Neural crest cell (in vitro differentiated cells): Measurements from ENCODE around the gene SYTL5. TPM values are rescaled to one million over a fixed set of nuclear protein-coding genes. Genes with fewer than 3 reads are reported as not detected.

ENCODE experiments used
- DNase-seq: peaks from one replicate; pipeline ENCODE4 v3.0.0; 2021; ENCODE audit warnings: low read depth, mixed read lengths, low spot score
- H3K27ac Mint-ChIP-seq: one replicate; pipeline ENCODE4 v1.8.0; 2021; ENCODE audit warnings: mild to moderate bottlenecking, mixed read lengths; ENCODE audit not compliant: unreplicated experiment
- H3K27me3 Mint-ChIP-seq: 2 replicates; pipeline ENCODE4 v1.8.0; 2021; ENCODE audit warnings: low read depth, mild to moderate bottlenecking, mixed read lengths
- H3K36me3 Mint-ChIP-seq: 2 replicates; pipeline ENCODE4 v1.8.0; 2021; ENCODE audit warnings: low read depth, mild to moderate bottlenecking, mixed read lengths
- H3K4me1 Mint-ChIP-seq: 2 replicates; pipeline ENCODE4 v1.8.0; 2021; ENCODE audit warnings: mixed read lengths
- H3K4me3 Mint-ChIP-seq: one replicate; pipeline ENCODE4 v1.8.0; 2021; ENCODE audit warnings: mild to moderate bottlenecking, mixed read lengths
- H3K9me3 Mint-ChIP-seq: 2 replicates; pipeline ENCODE4 v1.8.0; 2021; ENCODE audit warnings: mixed read lengths
- CTCF ChIP-seq: fragments of 200-600 bp; sonication (generic); conservative IDR thresholded peaks from 2 replicates; pipeline ENCODE4 v1.5.0; 2021; ENCODE audit warnings: antibody characterized with exemption, mild to moderate bottlenecking
- long read RNA-seq: library from polyadenylated mRNA; unstranded; transcript quantifications from one replicate; pipeline ENCODE4 v2.0.0, GENCODE V29; 2020
- total RNA-seq: library from RNA; stranded (reverse); gene quantifications from 2 replicates; pipeline ENCODE4 v1.2.1, GENCODE V29; 2021

Gene SYTL5
- total RNA-seq, result 0.05 TPM in 1 of 2 replicates, not detected in the other
- long read RNA-seq, result 0 reads

- Mint-ChIP-seq H3K27me3 (no peaks in the 10 kb centered on the region), H3K36me3 (peaks cover 6% of the 10 kb centered on the region), H3K27ac (no peak within 1 kb of the TSS), H3K9me3 (peaks cover 19% of the 10 kb centered on the region), H3K4me3 (no peak within 1 kb of the TSS), H3K4me1 (no peaks in the 10 kb centered on the region)
- TF ChIP-seq CTCF, result no peak
- no peak for DNase-seq
Measured at GRCh38 chrX:38006291-38006690, at the start of gene SYTL5. Gene SYTL5, plus strand, starts transcription at chrX:38006553. Its CDS starts 27,337 bp downstream, at chrX:38033890.

GRCh38 chrX:37958525-37959211 is 47.7 kb upstream of the SYTL5 start:
- H3K4me1 Mint-ChIP-seq, result no peaks in the 10 kb centered on the region
- no peaks in the 10 kb centered on the region for H3K36me3 Mint-ChIP-seq
- DNase-seq, result no peak
- H3K9me3 Mint-ChIP-seq, result peaks cover 6% of the 10 kb centered on the region
- no peak for TF ChIP-seq CTCF
- H3K27me3 Mint-ChIP-seq, result no peaks in the 10 kb centered on the region
- no peak overlapping the region for H3K4me3 Mint-ChIP-seq
- H3K27ac Mint-ChIP-seq, result no peak overlapping the region

- no peaks in the 10 kb centered on the region for H3K4me1 Mint-ChIP-seq
- no peaks in the 10 kb centered on the region for H3K36me3 Mint-ChIP-seq
- no peak for TF ChIP-seq CTCF
- DNase-seq, result no peak
- H3K27me3 Mint-ChIP-seq, result no peaks in the 10 kb centered on the region
- H3K9me3 Mint-ChIP-seq, result peaks cover 6% of the 10 kb centered on the region
- no peak overlapping the region for H3K4me3 Mint-ChIP-seq
- no peak overlapping the region for H3K27ac Mint-ChIP-seq
Measured at GRCh38 chrX:37959212-37960021, 46.9 kb upstream of the SYTL5 start.

GRCh38 chrX:37961118-37961517 is 45.2 kb upstream of the SYTL5 start:
- Mint-ChIP-seq H3K4me3 (no peak overlapping the region), H3K27me3 (no peaks in the 10 kb centered on the region), H3K27ac (no peak overlapping the region), H3K36me3 (no peaks in the 10 kb centered on the region), H3K9me3 (peaks cover 6% of the 10 kb centered on the region), H3K4me1 (no peaks in the 10 kb centered on the region)
- DNase-seq, result no peak
- TF ChIP-seq CTCF, result no peak

GRCh38 chrX:37967714-37968113 is 38.6 kb upstream of the SYTL5 start:
- Mint-ChIP-seq H3K27ac (no peak overlapping the region), H3K4me3 (no peak overlapping the region), H3K9me3 (peaks cover 5% of the 10 kb centered on the region), H3K4me1 (no peaks in the 10 kb centered on the region), H3K36me3 (no peaks in the 10 kb centered on the region), H3K27me3 (no peaks in the 10 kb centered on the region)
- TF ChIP-seq CTCF, result no peak
- DNase-seq, result no peak
